Panc1 (cell line): ENCODE results near the gene PSMD4.

Experiments
- POLR2AphosphoS5 ChIP-seq: IDR thresholded peaks from 2 replicates; pipeline ENCODE4 v1.6.1; 2012; ENCODE audit warnings: mild to moderate bottlenecking, low read depth, low read length, moderate library complexity
- REST ChIP-seq, 2 experiments: IDR thresholded peaks; 2 replicates each; pipeline ENCODE4 v1.6.1; 2011 to 2012; ENCODE audit warnings: low read depth in 2 of 2, control low read depth in 1 of 2, low read length in 1 of 2, mild to moderate bottlenecking in 1 of 2, moderate library complexity in 1 of 2; ENCODE audit not compliant: insufficient read depth in 1 of 2
- SIN3A ChIP-seq: IDR thresholded peaks from 2 replicates; pipeline ENCODE4 v1.6.1; 2012; ENCODE audit warnings: low read depth, mild to moderate bottlenecking, low read length, moderate library complexity, borderline replicate concordance; ENCODE audit not compliant: insufficient read depth
- TCF7L2 ChIP-seq: IDR thresholded peaks from 2 replicates; pipeline ENCODE4 v1.6.1; 2011; ENCODE audit warnings: mild to moderate bottlenecking, low read depth, low read length, inconsistent platforms
- TF ChIP-seq, protein P1 (sequence below): fragments of 450-650 bp; IDR thresholded peaks from 2 replicates; pipeline ENCODE4 v1.5.1; 2017; ENCODE audit warnings: mild to moderate bottlenecking

- TF ChIP-seq, protein P1, sequence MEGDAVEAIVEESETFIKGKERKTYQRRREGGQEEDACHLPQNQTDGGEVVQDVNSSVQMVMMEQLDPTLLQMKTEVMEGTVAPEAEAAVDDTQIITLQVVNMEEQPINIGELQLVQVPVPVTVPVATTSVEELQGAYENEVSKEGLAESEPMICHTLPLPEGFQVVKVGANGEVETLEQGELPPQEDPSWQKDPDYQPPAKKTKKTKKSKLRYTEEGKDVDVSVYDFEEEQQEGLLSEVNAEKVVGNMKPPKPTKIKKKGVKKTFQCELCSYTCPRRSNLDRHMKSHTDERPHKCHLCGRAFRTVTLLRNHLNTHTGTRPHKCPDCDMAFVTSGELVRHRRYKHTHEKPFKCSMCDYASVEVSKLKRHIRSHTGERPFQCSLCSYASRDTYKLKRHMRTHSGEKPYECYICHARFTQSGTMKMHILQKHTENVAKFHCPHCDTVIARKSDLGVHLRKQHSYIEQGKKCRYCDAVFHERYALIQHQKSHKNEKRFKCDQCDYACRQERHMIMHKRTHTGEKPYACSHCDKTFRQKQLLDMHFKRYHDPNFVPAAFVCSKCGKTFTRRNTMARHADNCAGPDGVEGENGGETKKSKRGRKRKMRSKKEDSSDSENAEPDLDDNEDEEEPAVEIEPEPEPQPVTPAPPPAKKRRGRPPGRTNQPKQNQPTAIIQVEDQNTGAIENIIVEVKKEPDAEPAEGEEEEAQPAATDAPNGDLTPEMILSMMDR = no peak
- TF ChIP-seq REST (IDR thresholded peaks at IDR 0.05; ENCODE audit: insufficient read depth in 1 of 2, low read depth in 2 of 2, low read length in 1 of 2) (no peak), SIN3A (no peak), POLR2AphosphoS5 (peak; percentile 36; the same call in 1 of the 2 replicates), TCF7L2 (no peak)
Measured at GRCh38 chr1:151289991-151290708, 35.6 kb downstream of the PSMD4 start.
